H7 (cell line): Measurements from ENCODE around the gene MGAT4A. TPM values are rescaled to one million over a fixed set of nuclear protein-coding genes. Genes with fewer than 3 reads are reported as not detected.

Source experiments
- DNase-seq: peaks from one replicate; pipeline ENCODE4 v3.0.0; 2012
- H3K27me3 ChIP-seq: 2 replicates; pipeline ENCODE4 v1.6.0; 2011; ENCODE audit warnings: mild to moderate bottlenecking, low read length; ENCODE audit not compliant: control insufficient read depth, insufficient read depth
- H3K36me3 ChIP-seq: replicated peaks from 2 replicates; pipeline ENCODE4 v1.5.1; 2011; ENCODE audit warnings: low read length; ENCODE audit not compliant: control insufficient read depth, insufficient read depth
- H3K4me3 ChIP-seq: 2 replicates; pipeline ENCODE4 v1.5.1; 2011; ENCODE audit warnings: low read depth, mild to moderate bottlenecking, control low read depth, low read length, moderate library complexity; ENCODE audit not compliant: insufficient read depth
- total RNA-seq: library from RNA; depleted of rRNA; stranded (reverse); fragments of >200 nt; shearing (Covaris generic); gene quantifications from 2 replicates; pipeline ENCODE4 v1.2.3, GENCODE V29; 2014

MGAT4A gene
- total RNA-seq, 1 experiment from 2014 or later = 2.1 TPM

DNA sequence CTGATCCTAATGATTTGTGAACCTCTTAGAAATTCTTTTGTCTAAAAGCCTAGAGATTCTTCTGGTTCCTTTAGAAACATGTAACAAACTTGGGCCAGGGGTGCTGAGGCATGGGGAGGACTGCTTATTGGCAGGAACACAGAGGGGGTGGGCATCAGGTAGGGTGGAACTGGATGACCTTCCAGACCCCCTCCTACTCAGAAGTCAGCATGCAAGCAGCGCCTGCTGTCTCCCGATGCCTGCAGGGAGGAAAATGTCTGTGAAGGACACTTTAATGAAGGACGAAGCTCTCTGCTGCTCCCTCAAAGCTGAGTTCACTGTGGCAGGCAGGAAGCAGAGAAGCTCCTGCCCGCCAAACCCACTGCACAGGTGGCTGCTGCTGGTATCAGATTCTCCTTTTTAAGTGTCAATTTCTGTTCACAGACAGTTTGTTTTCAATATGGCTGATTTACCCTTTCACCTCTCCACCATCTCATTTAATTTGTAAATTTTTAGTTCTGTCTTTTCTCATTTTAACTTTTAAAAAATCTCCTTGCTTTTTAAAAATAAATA is 142.0 kb downstream of the MGAT4A start:
- Histone ChIP-seq H3K36me3 (peaks cover 1% of the 10 kb centered on the region; the same call in 1 of the 2 replicates), H3K27me3 (no peaks in the 10 kb centered on the region), H3K4me3 (no peak overlapping the region)
- DNase-seq = no peak

- no peak for DNase-seq
- H3K4me3 ChIP-seq = no peak overlapping the region
- peaks cover 1% of the 10 kb centered on the region; the same call in 1 of the 2 replicates for H3K36me3 ChIP-seq
- H3K27me3 ChIP-seq = no peaks in the 10 kb centered on the region
Observed at GRCh38 chr2:98586551-98587140, 144.3 kb downstream of the MGAT4A start.

- Histone ChIP-seq H3K27me3 (no peaks in the 10 kb centered on the region), H3K36me3 (peaks cover 1% of the 10 kb centered on the region; the same call in 1 of the 2 replicates), H3K4me3 (no peak overlapping the region)
- peak; percentile 22 for DNase-seq
Observed at GRCh38 chr2:98585386-98585785, 145.5 kb downstream of the MGAT4A start.

GRCh38 chr2:98583816-98584618 is 146.9 kb downstream of the MGAT4A start:
- Histone ChIP-seq H3K36me3 (peaks cover 2% of the 10 kb centered on the region), H3K27me3 (no peaks in the 10 kb centered on the region), H3K4me3 (no peak overlapping the region)
- DNase-seq = no peak

DNA sequence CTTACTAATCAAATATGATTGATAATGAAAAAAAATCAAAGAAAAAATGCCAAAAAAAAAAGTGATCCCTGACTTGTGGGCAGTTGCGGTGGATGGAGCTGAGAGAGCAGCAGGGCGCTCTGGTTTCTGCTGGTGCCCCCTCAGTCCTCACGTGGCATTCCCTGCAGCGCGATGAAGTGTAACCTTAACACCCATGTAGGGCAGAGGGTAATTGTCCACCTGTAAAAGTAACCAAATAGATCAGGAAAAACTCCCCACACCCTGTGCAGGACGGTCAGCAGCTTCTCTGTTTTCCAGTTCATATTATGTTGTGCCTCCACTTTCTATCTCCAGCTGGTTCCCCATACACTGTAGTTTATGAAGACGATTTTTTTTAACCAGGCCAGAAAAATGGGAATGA is 147.7 kb downstream of the MGAT4A start:
- Histone ChIP-seq H3K4me3 (no peak overlapping the region), H3K36me3 (peaks cover 2% of the 10 kb centered on the region), H3K27me3 (no peaks in the 10 kb centered on the region)
- no peak for DNase-seq

- H3K36me3 ChIP-seq = peaks cover 4% of the 10 kb centered on the region
- DNase-seq = no peak
Observed at GRCh38 chr2:98582523-98582922, 148.4 kb downstream of the MGAT4A start.

DNA sequence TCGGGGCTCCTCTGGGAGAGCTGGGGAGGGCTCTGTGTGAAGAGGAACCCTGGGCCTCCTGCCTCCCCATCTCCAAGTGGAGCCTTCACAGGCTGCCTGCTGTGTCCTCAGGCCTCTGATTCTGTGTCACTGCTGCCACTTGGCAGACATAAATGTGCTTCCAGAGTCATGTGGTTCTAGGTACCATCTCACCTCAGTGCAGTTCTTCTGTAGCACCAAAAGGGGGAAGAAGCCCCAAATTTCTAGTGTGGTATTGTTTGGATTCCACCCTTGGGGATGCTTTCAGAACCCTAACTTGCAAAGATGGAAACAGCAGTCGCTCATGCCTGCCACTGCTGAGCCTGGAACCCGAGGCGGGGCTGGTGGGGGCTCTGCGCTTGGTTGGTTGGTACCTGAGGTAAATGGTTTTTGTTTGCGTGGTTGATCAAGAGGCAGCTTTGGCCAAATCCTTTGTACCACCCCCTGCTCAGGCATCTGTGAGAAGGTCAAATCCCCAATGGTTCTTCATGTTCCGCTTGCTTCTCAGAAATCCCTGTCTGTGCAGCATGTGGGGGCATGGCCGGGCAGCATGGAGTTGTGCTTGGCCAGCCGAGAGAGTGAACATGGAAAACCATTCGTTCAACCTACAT is 150.2 kb downstream of the MGAT4A start:
- no peak for DNase-seq

More at GRCh38 chr2:98582523-98582922, 148.4 kb downstream of the MGAT4A start:
- no peaks in the 10 kb centered on the region for H3K27me3 ChIP-seq
- no peak overlapping the region for H3K4me3 ChIP-seq

GRCh38 chr2:98579926-98580325 is 151.0 kb downstream of the MGAT4A start:
- Histone ChIP-seq H3K27me3 (no peaks in the 10 kb centered on the region), H3K4me3 (no peak overlapping the region), H3K36me3 (peaks cover 8% of the 10 kb centered on the region)
- no peak for DNase-seq

More for the DNA sequence above, 150.2 kb downstream of the MGAT4A start:
- Histone ChIP-seq H3K4me3 (no peak overlapping the region), H3K27me3 (no peaks in the 10 kb centered on the region), H3K36me3 (peaks cover 8% of the 10 kb centered on the region)

DNA sequence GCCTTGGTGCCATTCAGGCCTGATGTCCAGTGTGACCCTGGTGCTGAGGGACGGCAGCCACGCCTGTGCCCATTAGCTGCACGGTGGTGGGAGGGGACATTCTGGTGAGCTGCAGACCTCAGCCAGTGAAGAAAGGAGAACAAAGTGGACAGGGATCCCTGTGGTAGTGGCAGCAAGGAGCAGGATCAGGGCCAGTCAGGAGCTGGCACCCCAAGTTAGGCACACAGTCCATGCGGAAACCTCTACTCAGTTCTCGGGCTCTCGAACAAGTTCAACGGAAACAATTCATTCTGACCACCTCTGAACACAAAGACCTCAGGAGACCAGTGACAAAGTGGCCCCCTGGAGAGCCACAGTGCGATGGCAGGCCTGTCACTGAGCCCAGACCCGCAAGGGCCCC is 152.7 kb downstream of the MGAT4A start:
- H3K27me3 ChIP-seq = no peaks in the 10 kb centered on the region
- DNase-seq = no peak
- H3K36me3 ChIP-seq = peaks cover 8% of the 10 kb centered on the region

GRCh38 chr2:98577313-98577712 is 153.6 kb downstream of the MGAT4A start:
- no peak overlapping the region for H3K4me3 ChIP-seq
- H3K36me3 ChIP-seq = peaks cover 11% of the 10 kb centered on the region
- H3K27me3 ChIP-seq = no peaks in the 10 kb centered on the region
- no peak for DNase-seq

More for the DNA sequence above, 152.7 kb downstream of the MGAT4A start:
- H3K4me3 ChIP-seq = no peak overlapping the region

DNA sequence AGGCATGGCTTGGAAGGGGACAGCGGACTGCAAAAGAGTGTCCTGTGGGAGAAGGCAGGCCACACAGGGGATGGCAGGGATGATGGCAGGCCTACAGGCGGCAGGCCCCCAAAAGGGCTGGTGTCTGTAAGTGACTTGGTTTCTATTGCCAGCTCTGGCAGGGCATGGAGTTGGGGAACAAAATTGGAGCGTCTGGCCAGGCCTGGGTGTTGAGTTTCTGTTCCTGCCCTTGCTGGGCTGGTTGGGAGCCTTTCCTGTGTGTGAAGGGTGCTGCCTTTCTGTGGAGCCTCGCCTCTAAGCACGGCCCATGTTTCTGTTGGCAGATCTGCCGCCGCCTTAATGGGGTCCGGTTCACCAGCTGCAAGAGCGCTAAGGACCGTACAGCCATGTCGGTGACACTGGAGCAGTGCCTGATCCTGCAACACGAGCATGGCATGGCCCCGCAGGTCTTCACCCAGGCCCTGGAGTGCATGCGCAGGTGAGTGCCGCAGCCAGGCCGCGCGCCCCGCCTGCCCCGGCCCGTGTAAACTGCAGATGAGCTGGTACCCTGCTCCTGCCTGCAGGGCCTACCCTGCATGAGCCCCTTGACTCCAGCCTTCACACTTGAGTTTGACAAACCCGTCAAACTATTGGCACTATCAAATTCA is 154.1 kb downstream of the MGAT4A start:
- Histone ChIP-seq H3K27me3 (no peaks in the 10 kb centered on the region), H3K36me3 (peaks cover 11% of the 10 kb centered on the region), H3K4me3 (no peak overlapping the region)
- no peak for DNase-seq

DNA sequence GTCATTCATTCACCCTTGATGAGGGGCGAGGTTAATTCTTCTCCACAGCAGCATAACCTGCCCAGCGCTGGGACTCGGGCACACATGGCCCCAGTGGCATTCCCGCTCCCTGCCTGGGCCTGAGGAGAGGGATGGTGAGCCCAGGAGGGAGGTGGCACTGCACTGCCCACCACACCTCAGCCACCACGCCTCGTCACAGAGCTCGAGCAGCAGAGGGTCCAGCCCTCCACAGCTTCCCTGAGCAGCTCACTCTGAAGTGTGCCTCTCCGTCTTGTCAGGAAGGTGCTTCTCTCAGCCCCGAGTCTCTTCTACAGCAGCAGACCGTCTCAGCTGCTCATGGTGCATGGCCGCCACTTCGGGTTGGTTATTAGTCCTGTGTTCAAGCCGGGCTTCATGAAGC is 157.5 kb downstream of the MGAT4A start:
- peaks cover 12% of the 10 kb centered on the region for H3K36me3 ChIP-seq
- H3K27me3 ChIP-seq = no peaks in the 10 kb centered on the region
- no peak for DNase-seq
- H3K4me3 ChIP-seq = no peak overlapping the region

- no peak overlapping the region for H3K4me3 ChIP-seq
- DNase-seq = no peak
- peaks cover 11% of the 10 kb centered on the region for H3K36me3 ChIP-seq
- no peaks in the 10 kb centered on the region for H3K27me3 ChIP-seq
Observed at GRCh38 chr2:98572676-98573075, 158.3 kb downstream of the MGAT4A start.

GRCh38 chr2:98572211-98572610 is 158.7 kb downstream of the MGAT4A start:
- H3K27me3 ChIP-seq = no peaks in the 10 kb centered on the region
- no peak for DNase-seq
- H3K4me3 ChIP-seq = no peak overlapping the region
- H3K36me3 ChIP-seq = peaks cover 6% of the 10 kb centered on the region
